RWPE2 (cell line): ENCODE measurements around the gene BRD8.
"Not testable (repeated sequence)": the region's sequence is repeated elsewhere in the genome, so short reads cannot be mapped to it uniquely, and the experiment has no call there.

Source experiments
- ATAC-seq: fragments of 200-7000 bp; cut with Tn5 transposase; 3 replicates; pipeline ENCODE4 v1.9.1; 2021; ENCODE audit warnings: low read depth
- DNase-seq: peaks from one replicate; pipeline ENCODE4 v3.0.0-alpha.2; 2020; ENCODE audit warnings: low spot score
- H3K27ac ChIP-seq: fragments of 450-650 bp; 2 replicates; pipeline ENCODE4 v1.5.1; 2017; ENCODE audit warnings: mild to moderate bottlenecking; ENCODE audit not compliant: poor library complexity, severe bottlenecking
- H3K27me3 ChIP-seq: fragments of 250-450 bp; sonication (Bioruptor Pico); 2 replicates; pipeline ENCODE4 v1.5.1; 2021; ENCODE audit warnings: mild to moderate bottlenecking, moderate library complexity; ENCODE audit not compliant: insufficient read depth, poor library complexity, severe bottlenecking
- H3K36me3 ChIP-seq: fragments of 250-450 bp; sonication (Bioruptor Pico); 2 replicates; pipeline ENCODE4 v1.5.1; 2020; ENCODE audit warnings: low read depth, mild to moderate bottlenecking, moderate library complexity
- H3K4me1 ChIP-seq: fragments of 250-450 bp; sonication (Bioruptor Pico); 2 replicates; pipeline ENCODE4 v1.5.1; 2021; ENCODE audit warnings: mild to moderate bottlenecking, moderate library complexity; ENCODE audit not compliant: insufficient read depth, poor library complexity, severe bottlenecking
- H3K4me3 ChIP-seq: fragments of 250-450 bp; sonication (Bioruptor Pico); 2 replicates; pipeline ENCODE4 v1.5.1; 2021; ENCODE audit warnings: mild to moderate bottlenecking, moderate library complexity; ENCODE audit not compliant: severe bottlenecking
- H3K9me3 ChIP-seq: fragments of 250-450 bp; sonication (Bioruptor Pico); 2 replicates; pipeline ENCODE4 v1.5.1; 2021; ENCODE audit warnings: mild to moderate bottlenecking, moderate library complexity; ENCODE audit not compliant: severe bottlenecking
- TF ChIP-seq, protein P1 (sequence below): fragments of 450-650 bp; IDR thresholded peaks from one replicate; pipeline ENCODE4 v1.5.1; 2017; ENCODE audit warnings: mild to moderate bottlenecking, moderate library complexity; ENCODE audit not compliant: poor library complexity, severe bottlenecking

BRD8 gene

DNA sequence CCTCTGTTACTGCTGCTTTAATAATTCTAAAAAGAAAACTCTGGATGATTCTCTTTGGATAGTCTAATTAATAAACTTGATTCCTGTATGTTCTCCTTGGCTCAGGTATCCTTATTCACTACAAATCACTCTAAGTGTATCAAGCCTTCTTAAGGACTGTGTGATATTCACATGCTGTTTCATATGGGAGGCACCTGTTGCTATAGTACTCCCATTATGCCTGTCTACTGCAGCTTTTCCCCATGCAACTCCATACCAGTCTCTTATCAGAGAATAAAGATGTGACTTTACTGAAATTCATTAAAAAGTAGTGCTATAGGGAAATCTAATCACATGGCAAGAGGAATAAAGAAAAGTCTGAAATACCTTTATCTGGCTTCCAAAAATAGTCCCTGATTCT lies 14.7 kb downstream of the BRD8 start:
- Histone ChIP-seq H3K27ac (no peak overlapping the region), H3K4me1 (no peaks in the 10 kb centered on the region), H3K9me3 (no peaks in the 10 kb centered on the region), H3K36me3 (peaks cover 100% of the 10 kb centered on the region), H3K4me3 (no peak overlapping the region), H3K27me3 (no peaks in the 10 kb centered on the region)
- DNase-seq (no peak), ATAC-seq (no peak)
- TF ChIP-seq, protein P1, sequence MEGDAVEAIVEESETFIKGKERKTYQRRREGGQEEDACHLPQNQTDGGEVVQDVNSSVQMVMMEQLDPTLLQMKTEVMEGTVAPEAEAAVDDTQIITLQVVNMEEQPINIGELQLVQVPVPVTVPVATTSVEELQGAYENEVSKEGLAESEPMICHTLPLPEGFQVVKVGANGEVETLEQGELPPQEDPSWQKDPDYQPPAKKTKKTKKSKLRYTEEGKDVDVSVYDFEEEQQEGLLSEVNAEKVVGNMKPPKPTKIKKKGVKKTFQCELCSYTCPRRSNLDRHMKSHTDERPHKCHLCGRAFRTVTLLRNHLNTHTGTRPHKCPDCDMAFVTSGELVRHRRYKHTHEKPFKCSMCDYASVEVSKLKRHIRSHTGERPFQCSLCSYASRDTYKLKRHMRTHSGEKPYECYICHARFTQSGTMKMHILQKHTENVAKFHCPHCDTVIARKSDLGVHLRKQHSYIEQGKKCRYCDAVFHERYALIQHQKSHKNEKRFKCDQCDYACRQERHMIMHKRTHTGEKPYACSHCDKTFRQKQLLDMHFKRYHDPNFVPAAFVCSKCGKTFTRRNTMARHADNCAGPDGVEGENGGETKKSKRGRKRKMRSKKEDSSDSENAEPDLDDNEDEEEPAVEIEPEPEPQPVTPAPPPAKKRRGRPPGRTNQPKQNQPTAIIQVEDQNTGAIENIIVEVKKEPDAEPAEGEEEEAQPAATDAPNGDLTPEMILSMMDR: no peak

DNA sequence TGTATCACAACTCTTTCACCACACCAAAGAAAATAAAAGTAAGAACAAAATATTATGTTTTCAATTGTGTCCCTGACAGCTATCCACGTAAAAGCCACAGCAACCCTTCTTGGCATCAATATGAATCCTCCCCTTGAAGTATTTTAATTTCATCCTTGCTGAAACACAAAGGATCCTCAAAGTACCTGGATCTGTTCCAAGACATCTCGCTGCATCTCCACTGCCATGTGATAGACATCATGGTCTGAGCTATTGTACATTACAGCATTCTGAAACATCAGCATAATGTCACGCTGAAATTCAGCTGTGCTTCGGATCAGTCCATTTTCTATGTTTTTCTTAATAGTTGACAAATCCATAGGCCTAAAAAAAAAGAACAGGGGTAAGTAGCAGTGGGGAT lies 17.7 kb downstream of the BRD8 start:
- Histone ChIP-seq H3K27ac (no peak overlapping the region), H3K4me3 (no peak overlapping the region), H3K9me3 (no peaks in the 10 kb centered on the region), H3K4me1 (no peaks in the 10 kb centered on the region), H3K36me3 (peaks cover 94% of the 10 kb centered on the region), H3K27me3 (no peaks in the 10 kb centered on the region)
- no peak for DNase-seq
- no peak for ATAC-seq
- TF ChIP-seq, protein P1: no peak

DNA sequence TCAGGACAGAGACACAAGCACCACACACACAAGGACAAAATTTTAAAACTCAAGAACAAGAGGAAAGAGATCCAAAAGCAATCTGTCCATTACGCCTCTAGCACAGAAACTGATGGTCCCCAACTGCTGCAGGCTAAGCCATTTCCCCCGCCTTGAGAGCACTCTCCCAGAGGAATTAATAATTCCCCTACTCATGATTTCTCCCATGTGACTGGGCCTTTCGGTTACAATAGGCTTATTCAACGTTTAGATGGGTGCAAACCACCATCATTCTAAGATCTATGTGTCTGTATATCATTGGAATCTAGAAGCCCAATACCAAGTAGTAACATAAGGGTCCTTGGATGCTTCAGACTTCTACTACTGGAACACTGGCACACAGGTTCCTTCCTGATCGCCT lies 18.8 kb downstream of the BRD8 start:
- TF ChIP-seq, protein P1: no peak

DNA sequence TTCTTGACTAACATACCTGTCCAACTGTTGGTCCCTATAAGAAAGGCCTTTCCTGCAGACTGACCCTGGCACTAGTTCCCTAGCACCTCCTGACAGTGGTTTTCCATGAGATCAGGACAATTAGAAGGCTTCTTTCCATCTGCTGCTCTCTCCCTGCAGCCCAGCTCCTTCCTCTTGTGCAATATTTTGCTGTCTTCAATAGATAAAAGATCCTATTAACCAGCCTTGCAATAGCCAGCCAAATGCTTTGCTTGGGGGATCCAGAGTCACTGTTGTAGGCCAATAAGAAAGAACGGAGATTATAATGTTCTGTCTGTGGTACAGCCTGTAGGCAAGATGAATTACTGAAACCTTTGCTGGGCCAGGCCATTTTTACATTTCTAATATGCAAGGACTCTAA lies 20.8 kb downstream of the BRD8 start:
- Histone ChIP-seq H3K9me3 (no peaks in the 10 kb centered on the region), H3K27ac (no peak overlapping the region), H3K27me3 (no peaks in the 10 kb centered on the region), H3K4me1 (no peaks in the 10 kb centered on the region), H3K4me3 (no peak overlapping the region), H3K36me3 (peaks cover 63% of the 10 kb centered on the region)
- DNase-seq (no peak), ATAC-seq (no peak)
- TF ChIP-seq, protein P1: no peak

More for the DNA sequence above, 18.8 kb downstream of the BRD8 start:
- peaks cover 83% of the 10 kb centered on the region for H3K36me3 ChIP-seq
- no peaks in the 10 kb centered on the region for H3K27me3 ChIP-seq
- no peak overlapping the region for H3K4me3 ChIP-seq
- no peak for ATAC-seq
- H3K4me1 ChIP-seq: no peaks in the 10 kb centered on the region
- DNase-seq: no peak
- no peak overlapping the region for H3K27ac ChIP-seq
- no peaks in the 10 kb centered on the region for H3K9me3 ChIP-seq

DNA sequence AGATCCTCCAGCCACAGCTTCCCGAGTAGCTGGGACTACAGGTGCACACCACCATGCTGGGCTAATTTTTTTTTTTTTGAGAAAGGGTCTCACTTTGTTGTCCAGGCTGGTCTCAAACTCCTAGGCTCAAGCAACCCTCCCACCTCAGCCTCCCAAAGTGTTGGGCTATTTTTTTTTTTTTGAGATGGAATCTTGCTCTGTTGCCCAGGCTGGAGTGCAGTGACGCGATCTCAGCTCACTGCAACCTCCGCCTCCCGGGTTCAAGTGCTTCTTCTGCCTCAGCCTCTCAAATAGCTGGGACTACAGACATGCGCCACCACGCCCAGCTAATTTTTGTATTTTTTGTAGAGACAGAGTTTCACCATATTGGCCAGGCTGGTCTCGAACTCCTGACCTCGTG lies 22.5 kb downstream of the BRD8 start:
- DNase-seq, H3K4me3 ChIP-seq, H3K27me3 ChIP-seq, H3K9me3 ChIP-seq, H3K27ac ChIP-seq, H3K4me1 ChIP-seq, ATAC-seq: not testable (repeated sequence)
- H3K36me3 ChIP-seq: peaks cover 47% of the 10 kb centered on the region
